Neural progenitor cell (in vitro differentiated cells): ENCODE data around the gene SNX21.

Experiments
- EZH2 ChIP-seq: fragments of 200-600 bp; sonication (generic); IDR thresholded peaks from 2 replicates; pipeline ENCODE4 v1.6.1; 2017; ENCODE audit warnings: antibody characterized with exemption, mild to moderate bottlenecking, moderate library complexity
- TF ChIP-seq, protein P1 (sequence below): fragments of 200-600 bp; sonication (generic); IDR thresholded peaks from 2 replicates; pipeline ENCODE4 v1.5.1; 2017; ENCODE audit warnings: antibody characterized with exemption, mild to moderate bottlenecking

DNA sequence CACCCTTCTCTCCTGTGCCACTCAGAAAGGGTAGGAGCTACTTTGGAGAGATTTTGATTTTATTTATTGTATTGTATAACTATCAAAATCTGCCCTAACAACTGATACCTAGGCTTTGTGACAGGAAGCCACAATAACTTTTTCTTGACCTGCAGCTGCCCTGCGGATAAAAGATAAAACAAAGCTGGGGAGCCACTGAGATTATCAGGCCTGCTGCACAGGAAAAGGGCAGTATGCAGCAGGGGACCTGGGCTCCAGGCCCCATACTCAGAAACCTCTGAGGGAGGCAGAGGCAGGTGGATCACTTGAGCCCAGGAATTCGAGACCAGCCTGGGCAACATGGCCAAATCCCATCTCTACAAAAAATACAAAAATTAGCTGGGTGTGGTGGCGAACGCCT lies 980 bp upstream of the SNX21 start:
- TF ChIP-seq, protein P1, sequence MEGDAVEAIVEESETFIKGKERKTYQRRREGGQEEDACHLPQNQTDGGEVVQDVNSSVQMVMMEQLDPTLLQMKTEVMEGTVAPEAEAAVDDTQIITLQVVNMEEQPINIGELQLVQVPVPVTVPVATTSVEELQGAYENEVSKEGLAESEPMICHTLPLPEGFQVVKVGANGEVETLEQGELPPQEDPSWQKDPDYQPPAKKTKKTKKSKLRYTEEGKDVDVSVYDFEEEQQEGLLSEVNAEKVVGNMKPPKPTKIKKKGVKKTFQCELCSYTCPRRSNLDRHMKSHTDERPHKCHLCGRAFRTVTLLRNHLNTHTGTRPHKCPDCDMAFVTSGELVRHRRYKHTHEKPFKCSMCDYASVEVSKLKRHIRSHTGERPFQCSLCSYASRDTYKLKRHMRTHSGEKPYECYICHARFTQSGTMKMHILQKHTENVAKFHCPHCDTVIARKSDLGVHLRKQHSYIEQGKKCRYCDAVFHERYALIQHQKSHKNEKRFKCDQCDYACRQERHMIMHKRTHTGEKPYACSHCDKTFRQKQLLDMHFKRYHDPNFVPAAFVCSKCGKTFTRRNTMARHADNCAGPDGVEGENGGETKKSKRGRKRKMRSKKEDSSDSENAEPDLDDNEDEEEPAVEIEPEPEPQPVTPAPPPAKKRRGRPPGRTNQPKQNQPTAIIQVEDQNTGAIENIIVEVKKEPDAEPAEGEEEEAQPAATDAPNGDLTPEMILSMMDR: no peak
- no peak for TF ChIP-seq EZH2
